Measurements from ENCODE around the gene IP6K1.
"Not testable (repeated sequence)": the region's sequence is repeated elsewhere in the genome, so short reads cannot be mapped to it uniquely, and the experiment has no call there.

The IP6K1 gene

GRCh38 chr3:49769286-49769915, 16.9 kb downstream of the IP6K1 start:
- in situ Hi-C loops (cut with HindIII; ENCODE audit: low sequenced_read_pairs): no loop called here

- in situ Hi-C loops (cut with HindIII; ENCODE audit: low sequenced_read_pairs): no loop called here
Measured at GRCh38 chr3:49763981-49764380, 22.4 kb downstream of the IP6K1 start.

- in situ Hi-C loops (cut with HindIII; ENCODE audit: low sequenced_read_pairs): no loop called here
Measured at GRCh38 chr3:49761661-49762060, 24.7 kb downstream of the IP6K1 start.

GRCh38 chr3:49759226-49759625, 27.1 kb downstream of the IP6K1 start:
- in situ Hi-C loops (cut with HindIII; ENCODE audit: low sequenced_read_pairs): no loop called here

- in situ Hi-C loops (cut with HindIII; ENCODE audit: low sequenced_read_pairs): no loop called here
Measured at GRCh38 chr3:49757197-49757596, 29.1 kb downstream of the IP6K1 start.

GRCh38 chr3:49756036-49756435, 30.3 kb downstream of the IP6K1 start:
- in situ Hi-C loops (cut with HindIII; ENCODE audit: low sequenced_read_pairs): no loop called here

- in situ Hi-C loops (cut with HindIII; ENCODE audit: low sequenced_read_pairs): no loop called here
Measured at GRCh38 chr3:49754536-49754935, 31.8 kb downstream of the IP6K1 start.

- in situ Hi-C loops (cut with HindIII; ENCODE audit: low sequenced_read_pairs): no loop called here
Measured at GRCh38 chr3:49751501-49751900, 34.8 kb downstream of the IP6K1 start.

GRCh38 chr3:49750056-49750455, 36.3 kb downstream of the IP6K1 start:
- in situ Hi-C loops (cut with HindIII; ENCODE audit: low sequenced_read_pairs): no loop called here

GRCh38 chr3:49748874-49749273, 37.5 kb downstream of the IP6K1 start:
- in situ Hi-C loops (cut with HindIII; ENCODE audit: low sequenced_read_pairs): not testable (repeated sequence)

- in situ Hi-C loops (cut with HindIII; ENCODE audit: low sequenced_read_pairs): no loop called here
Measured at GRCh38 chr3:49747792-49748480, 38.4 kb downstream of the IP6K1 start.

- in situ Hi-C loops (cut with HindIII; ENCODE audit: low sequenced_read_pairs): no loop called here
Measured at GRCh38 chr3:49745986-49746385, 40.4 kb downstream of the IP6K1 start.

GRCh38 chr3:49740427-49740826, 45.9 kb downstream of the IP6K1 start:
- in situ Hi-C loops (cut with HindIII; ENCODE audit: low sequenced_read_pairs): no loop called here

GRCh38 chr3:49738067-49738713, 48.2 kb downstream of the IP6K1 start:
- in situ Hi-C loops (cut with HindIII; ENCODE audit: low sequenced_read_pairs): no loop called here

- in situ Hi-C loops (cut with HindIII; ENCODE audit: low sequenced_read_pairs): no loop called here
Measured at GRCh38 chr3:49734752-49735151, 51.6 kb downstream of the IP6K1 start.

- in situ Hi-C loops (cut with HindIII; ENCODE audit: low sequenced_read_pairs): no loop called here
Measured at GRCh38 chr3:49733551-49733950, 52.8 kb downstream of the IP6K1 start.

GRCh38 chr3:49732597-49732996, 53.7 kb downstream of the IP6K1 start:
- in situ Hi-C loops (cut with HindIII; ENCODE audit: low sequenced_read_pairs): no loop called here

- in situ Hi-C loops (cut with HindIII; ENCODE audit: low sequenced_read_pairs): no loop called here
Measured at GRCh38 chr3:49729966-49730609, 56.3 kb downstream of the IP6K1 start.

GRCh38 chr3:49727924-49728361, 58.4 kb downstream of the IP6K1 start:
- in situ Hi-C loops (cut with HindIII; ENCODE audit: low sequenced_read_pairs): no loop called here

- in situ Hi-C loops (cut with HindIII; ENCODE audit: low sequenced_read_pairs): no loop called here
Measured at GRCh38 chr3:49727154-49727923, 59.0 kb downstream of the IP6K1 start.
